GM12874 (cell line): Measurements from ENCODE around the gene KNSTRN.

Experiments
- TF ChIP-seq, protein P1 (sequence below): IDR thresholded peaks from 2 replicates; pipeline ENCODE4 v1.5.1; 2011; ENCODE audit warnings: low read depth, mild to moderate bottlenecking, control low read depth, low read length, moderate library complexity; ENCODE audit not compliant: insufficient read depth

The KNSTRN gene

DNA sequence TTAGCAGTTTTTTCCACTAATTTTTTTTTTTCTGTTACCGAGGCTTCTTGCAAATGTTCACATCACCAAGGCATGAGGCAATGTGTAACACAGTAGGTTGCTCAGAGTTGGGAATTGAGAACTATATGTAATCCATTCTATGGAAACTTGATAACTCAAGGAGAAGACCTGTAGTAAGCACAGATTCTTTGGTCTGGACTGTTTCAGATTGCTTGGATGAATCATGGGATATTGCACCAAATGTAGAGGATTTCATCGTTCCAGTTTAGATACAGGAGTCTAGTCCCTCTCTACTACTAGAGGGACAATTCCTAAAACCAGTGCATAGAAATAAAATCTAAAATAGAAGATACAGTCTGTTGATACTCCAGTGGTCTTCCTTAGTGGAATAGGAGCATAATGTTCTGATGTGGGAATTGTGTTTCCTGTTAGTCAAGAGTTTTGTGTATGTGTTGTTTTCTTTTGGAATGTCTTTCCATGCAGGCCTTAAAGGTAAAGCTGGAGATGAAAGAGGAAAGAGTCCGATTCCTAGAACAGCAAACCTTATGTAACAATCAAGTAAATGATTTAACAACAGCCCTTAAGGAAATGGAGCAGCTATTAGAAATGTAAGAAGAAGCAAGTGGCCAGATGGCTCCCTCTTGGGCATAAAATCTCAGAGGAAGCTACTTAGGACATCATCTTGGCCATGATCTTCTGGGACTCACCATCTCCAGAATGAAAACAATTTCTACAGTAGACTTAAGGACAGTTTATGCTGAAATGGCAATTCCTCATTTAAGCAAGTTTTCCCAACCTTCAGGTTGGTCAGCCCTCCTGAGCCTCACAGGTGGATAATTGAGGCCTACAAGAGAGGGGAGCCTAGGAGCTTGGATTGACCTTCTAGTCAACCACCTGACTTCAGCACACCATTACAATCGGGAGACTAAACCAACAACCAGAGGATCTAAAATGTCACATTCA lies 10.7 kb downstream of the KNSTRN start:
- TF ChIP-seq, protein P1, sequence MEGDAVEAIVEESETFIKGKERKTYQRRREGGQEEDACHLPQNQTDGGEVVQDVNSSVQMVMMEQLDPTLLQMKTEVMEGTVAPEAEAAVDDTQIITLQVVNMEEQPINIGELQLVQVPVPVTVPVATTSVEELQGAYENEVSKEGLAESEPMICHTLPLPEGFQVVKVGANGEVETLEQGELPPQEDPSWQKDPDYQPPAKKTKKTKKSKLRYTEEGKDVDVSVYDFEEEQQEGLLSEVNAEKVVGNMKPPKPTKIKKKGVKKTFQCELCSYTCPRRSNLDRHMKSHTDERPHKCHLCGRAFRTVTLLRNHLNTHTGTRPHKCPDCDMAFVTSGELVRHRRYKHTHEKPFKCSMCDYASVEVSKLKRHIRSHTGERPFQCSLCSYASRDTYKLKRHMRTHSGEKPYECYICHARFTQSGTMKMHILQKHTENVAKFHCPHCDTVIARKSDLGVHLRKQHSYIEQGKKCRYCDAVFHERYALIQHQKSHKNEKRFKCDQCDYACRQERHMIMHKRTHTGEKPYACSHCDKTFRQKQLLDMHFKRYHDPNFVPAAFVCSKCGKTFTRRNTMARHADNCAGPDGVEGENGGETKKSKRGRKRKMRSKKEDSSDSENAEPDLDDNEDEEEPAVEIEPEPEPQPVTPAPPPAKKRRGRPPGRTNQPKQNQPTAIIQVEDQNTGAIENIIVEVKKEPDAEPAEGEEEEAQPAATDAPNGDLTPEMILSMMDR = no peak

DNA sequence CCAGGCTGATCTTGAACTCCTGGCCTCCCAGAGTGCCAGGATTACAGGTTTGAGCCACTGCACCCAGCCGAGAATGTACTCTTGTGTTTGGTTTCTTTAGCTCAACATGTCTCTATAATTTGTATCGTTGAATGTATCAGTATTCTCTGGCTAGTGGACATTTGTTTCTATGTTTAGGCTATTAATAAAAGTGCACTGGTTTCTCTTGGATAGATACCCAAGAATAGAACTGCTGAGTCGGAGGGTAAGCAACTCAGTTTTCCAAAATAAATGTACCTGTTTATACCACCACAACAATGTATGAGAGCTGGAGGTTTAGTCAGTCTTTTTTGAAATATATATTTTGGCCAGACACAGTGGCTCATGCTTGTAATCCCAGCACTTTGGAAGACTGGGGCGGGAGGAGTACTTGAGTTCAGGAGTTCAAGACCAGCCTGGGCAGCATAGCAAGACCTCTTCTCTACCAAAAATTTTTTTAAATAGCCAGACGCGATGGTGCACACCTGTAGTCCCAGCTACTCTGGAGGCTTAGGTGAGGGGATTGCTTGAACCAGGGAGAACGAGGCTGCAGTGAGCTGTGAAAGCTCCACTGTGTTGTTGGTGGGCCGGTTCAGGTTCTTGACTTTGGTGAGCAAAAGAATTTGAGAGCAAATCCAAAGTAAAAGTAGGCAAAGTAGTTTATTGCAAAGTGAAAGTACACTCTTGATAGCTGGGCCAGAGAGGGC lies 15.3 kb downstream of the KNSTRN start:
- TF ChIP-seq, protein P1 = no peak

DNA sequence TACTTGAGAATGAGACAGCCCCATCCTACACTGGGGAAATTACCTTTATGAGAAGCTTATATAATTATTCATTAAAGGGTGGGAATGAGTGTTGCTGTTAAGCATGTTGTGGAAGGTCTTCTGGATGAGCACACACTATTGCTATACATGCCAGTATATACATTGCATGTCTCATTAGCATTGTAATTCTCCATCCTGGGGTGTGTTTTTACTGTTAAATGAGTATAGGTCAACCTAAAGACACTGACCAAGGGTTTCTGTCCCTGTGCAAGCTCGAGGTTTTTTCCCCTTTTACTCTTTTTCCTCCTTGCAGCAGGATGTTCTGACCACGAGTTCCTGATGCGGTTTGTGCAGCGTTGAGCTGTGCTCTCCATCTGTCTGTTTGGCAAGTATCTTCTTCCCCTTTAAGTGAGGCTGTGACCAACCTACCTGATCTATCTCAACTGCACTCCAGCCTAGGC lies 15.9 kb downstream of the KNSTRN start:
- TF ChIP-seq, protein P1 = no peak

DNA sequence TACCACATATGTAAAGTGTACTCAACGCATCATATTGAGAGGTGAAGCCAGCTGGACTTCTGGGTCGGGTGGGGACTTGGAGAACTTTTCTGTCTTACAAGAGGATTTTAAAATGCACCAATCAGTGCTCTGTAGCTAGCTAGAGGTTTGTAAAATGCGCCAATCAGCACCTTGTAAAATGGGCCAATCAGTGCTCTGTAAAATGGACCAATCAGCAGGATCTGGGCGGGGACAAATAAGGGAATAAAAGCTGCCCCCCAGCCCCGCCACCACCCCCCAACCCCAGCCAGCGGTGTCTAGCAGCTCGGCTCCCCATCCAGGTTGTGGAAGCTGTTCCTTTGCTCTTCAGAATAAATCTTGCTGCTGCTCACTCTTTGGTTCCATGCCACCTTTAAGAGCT lies 16.8 kb downstream of the KNSTRN start:
- TF ChIP-seq, protein P1 = no peak

DNA sequence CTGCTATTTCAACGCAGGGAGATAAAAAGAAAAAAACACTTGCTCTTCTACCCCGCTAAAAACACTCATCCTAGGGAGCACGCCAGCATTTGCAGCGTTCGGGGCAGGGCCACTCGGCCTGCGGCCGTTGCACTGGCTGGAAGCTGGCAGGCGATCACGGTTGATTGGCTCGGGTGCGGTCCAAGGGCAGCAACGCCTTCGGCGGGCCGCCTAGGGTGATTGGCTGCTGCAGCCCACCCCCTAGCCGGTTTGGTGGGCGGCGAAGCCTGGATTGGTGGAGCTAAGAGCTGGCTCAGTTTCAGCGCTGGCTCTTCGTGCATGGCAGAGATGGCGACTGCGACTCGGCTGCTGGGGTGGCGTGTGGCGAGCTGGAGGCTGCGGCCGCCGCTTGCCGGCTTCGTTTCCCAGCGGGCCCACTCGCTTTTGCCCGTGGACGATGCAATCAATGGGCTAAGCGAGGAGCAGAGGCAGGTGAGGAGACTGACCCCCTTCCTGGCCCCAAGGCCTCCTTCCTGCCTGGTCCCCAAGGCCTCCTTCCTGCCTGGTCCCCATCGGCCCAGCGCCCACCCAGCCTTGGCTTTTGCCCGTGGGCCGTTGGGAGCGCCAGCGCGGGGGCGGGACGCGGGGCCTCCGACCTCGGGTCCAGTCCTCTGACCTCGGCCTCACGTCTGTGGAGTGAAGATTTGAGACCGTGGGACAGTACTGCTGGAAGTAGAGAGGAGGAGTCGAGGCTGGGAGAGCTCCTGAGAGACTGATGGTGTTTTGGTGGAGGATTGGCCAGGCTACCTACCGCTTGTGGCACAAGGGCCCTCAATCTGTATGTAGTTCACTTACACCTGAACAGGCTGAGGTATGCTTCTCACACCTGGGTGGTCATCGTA lies 23.2 kb downstream of the KNSTRN start, which contains the start of gene IVD:
TSS of gene IVD (plus strand) at position 295 of the 881 bp plus-strand sequence. CDS start at position 328, 33 bp downstream.
- TF ChIP-seq, protein P1 = no peak

DNA sequence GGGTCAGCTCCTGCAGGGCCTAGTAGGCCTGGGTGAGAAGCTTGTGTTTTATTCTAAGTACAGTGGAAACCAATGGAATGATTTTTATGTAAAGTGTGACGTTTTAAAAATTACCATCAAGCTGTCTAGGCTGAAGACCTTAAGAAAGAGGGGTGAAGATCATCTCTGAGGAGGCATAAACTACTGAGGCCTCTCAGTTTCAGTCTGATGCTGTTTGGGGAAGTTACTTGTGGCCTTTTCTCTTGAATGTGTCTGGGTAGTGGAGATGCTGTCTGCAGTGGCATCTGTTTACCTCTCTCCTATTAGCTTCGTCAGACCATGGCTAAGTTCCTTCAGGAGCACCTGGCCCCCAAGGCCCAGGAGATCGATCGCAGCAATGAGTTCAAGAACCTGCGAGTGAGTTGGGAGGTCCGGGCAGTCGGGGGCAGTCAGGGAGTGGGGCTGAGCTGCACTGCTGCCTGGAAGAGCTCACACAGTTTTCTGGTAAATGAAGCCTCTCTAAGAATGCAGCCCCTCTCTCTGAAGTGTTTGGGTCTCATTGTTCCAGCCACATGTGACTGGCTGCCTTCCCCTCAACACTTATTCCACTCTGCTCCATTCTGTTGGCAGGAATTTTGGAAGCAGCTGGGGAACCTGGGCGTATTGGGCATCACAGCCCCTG lies 24.9 kb downstream of the KNSTRN start:
- TF ChIP-seq, protein P1 = no peak
